ENCODE data around the gene GGA3.

DNA sequence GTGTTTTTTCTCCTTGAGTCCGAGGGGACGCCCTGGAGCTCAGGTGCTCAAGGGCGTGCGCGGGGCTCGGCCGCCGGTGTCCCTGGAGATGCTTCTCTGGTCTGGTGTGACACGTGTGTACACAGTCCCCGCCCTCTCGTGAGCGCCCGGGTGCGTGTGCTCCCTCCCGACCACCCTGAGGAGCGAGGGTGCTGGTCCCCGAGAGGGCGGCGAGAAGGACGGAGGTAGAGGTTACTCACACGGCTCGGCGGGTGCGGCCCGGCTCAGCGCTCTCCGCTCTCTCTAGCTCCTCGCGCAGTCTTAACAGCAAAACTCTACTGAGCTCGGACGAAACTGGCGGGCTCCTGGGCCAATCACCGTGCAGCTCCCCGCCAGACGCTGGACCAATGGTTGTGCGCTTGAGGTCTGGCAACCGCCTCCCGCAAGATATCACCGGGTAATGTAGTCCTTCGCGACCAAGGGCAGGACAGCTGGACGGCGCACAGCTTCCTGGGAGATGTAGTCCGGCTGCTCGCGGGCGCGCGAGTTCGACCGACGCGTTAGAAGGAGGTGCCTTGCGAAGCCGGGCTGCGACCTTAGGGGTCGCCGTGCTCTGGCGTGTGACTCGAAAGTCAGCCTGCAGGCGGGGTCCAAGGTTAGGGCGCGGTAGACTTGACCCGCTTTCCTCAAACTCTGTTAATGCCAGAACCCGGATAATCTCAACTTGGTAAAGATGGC lies 27.9 kb upstream of the GGA3 start, which contains the start of gene SLC25A19:
- TF ChIP-seq, protein P1, sequence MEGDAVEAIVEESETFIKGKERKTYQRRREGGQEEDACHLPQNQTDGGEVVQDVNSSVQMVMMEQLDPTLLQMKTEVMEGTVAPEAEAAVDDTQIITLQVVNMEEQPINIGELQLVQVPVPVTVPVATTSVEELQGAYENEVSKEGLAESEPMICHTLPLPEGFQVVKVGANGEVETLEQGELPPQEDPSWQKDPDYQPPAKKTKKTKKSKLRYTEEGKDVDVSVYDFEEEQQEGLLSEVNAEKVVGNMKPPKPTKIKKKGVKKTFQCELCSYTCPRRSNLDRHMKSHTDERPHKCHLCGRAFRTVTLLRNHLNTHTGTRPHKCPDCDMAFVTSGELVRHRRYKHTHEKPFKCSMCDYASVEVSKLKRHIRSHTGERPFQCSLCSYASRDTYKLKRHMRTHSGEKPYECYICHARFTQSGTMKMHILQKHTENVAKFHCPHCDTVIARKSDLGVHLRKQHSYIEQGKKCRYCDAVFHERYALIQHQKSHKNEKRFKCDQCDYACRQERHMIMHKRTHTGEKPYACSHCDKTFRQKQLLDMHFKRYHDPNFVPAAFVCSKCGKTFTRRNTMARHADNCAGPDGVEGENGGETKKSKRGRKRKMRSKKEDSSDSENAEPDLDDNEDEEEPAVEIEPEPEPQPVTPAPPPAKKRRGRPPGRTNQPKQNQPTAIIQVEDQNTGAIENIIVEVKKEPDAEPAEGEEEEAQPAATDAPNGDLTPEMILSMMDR (IDR thresholded peaks at IDR 0.05), result no peak
- TF ChIP-seq ZFX (IDR thresholded peaks at IDR 0.05; ENCODE audit: borderline replicate concordance), result no peak
